Endothelial cell of umbilical vein (primary cell): ENCODE data around the gene SH3TC1. TPM values are rescaled to one million over a fixed set of nuclear protein-coding genes. Genes with fewer than 3 reads are reported as not detected.

Experiments used
- BruUV-seq: library from RNA; stranded (reverse); fragments of 400-500 nt; replicated peaks from 2 replicates; lab custom pipeline; 2021; lab: Mats Ljungman, UMichigan
- CTCF ChIA-PET: fragments of 300-600, 350-600 bp; sonication (Branson Sonifier 250); formaldehyde crosslinking; loops from one replicate; lab custom pipeline; 2021; ENCODE audit warnings: antibody characterized with exemption, inconsistent platforms; lab: Charles Lee
- POLR2A ChIA-PET: fragments of 300-600, 350-600 bp; sonication (Branson Sonifier 250); formaldehyde crosslinking; loops from one replicate; lab custom pipeline; 2021; ENCODE audit warnings: antibody characterized with exemption, inconsistent platforms; lab: Charles Lee
- DNase-seq: peaks from one replicate; pipeline ENCODE4 v3.0.0-alpha.2; 2011; ENCODE audit warnings: low read depth, low spot score
- FAIRE-seq: peaks from 2 replicates; lab custom pipeline; 2011; peaks lifted over from hg19 to GRCh38; lab: Jason Lieb, UNC
- H2AFZ ChIP-seq: 2 replicates; pipeline ENCODE4 v1.6.0; 2012; ENCODE audit warnings: low read depth, low read length, control low read depth, inconsistent platforms
- H3K27ac ChIP-seq: 2 replicates; pipeline ENCODE4 v1.5.1; 2011; ENCODE audit warnings: low read depth, mild to moderate bottlenecking, control low read depth, low read length, moderate library complexity; ENCODE audit not compliant: insufficient read depth
- H3K27me3 ChIP-seq, 2 experiments: 2 replicates each; pipeline versions ENCODE4 v1.6.0 to v1.6.1; 2011; ENCODE audit warnings: low read length in 2 of 2, mixed read lengths in 1 of 2; ENCODE audit not compliant: control insufficient read depth in 2 of 2, insufficient read depth in 2 of 2
- H3K36me3 ChIP-seq, 2 experiments: 2 replicates in 1 of 2; 3 replicates in 1 of 2; pipeline ENCODE4 v1.5.1; 2011; ENCODE audit warnings: low read length in 2 of 2, mild to moderate bottlenecking in 1 of 2, moderate library complexity in 1 of 2; ENCODE audit not compliant: control insufficient read depth in 2 of 2, insufficient read depth in 2 of 2; ENCODE audit errors: extremely low read depth in 1 of 2
- H3K4me1 ChIP-seq: 3 replicates; pipeline ENCODE4 v1.5.1; 2011; ENCODE audit warnings: mild to moderate bottlenecking, low read length; ENCODE audit not compliant: control insufficient read depth, insufficient read depth; ENCODE audit errors: extremely low read depth
- H3K4me2 ChIP-seq: 2 replicates; pipeline ENCODE4 v1.6.1; 2011; ENCODE audit warnings: low read length, control low read depth, mixed read lengths; ENCODE audit not compliant: insufficient read depth
- H3K4me3 ChIP-seq, 3 experiments: fragments of 200-600 bp in 1 of 3; sonication (generic), shearing (Covaris generic) in 1 of 3; replicated peaks in 1 of 3; 2 replicates each; pipeline ENCODE4 v1.5.1; 2011 to 2016; ENCODE audit warnings: control low read depth in 3 of 3, low read length in 3 of 3, mild to moderate bottlenecking in 2 of 3, inconsistent platforms in 1 of 3, low read depth in 1 of 3, moderate library complexity in 1 of 3; ENCODE audit not compliant: insufficient read depth in 1 of 3
- H3K79me2 ChIP-seq: 2 replicates; pipeline ENCODE4 v1.6.0; 2012; ENCODE audit warnings: low read length, inconsistent platforms; ENCODE audit not compliant: control insufficient read depth, insufficient read depth
- H3K9ac ChIP-seq: replicated peaks from 2 replicates; pipeline ENCODE3; 2011; ENCODE audit warnings: low read length, control low read depth; ENCODE audit not compliant: insufficient read depth; ENCODE audit errors: extremely low read depth
- H3K9me1 ChIP-seq: replicated peaks from 3 replicates; pipeline ENCODE4 v1.6.0; 2011; ENCODE audit warnings: mild to moderate bottlenecking, low read length; ENCODE audit not compliant: control insufficient read depth, insufficient read depth; ENCODE audit errors: extremely low read depth
- H3K9me3 ChIP-seq: replicated peaks from 2 replicates; pipeline ENCODE4 v1.5.1; 2012; ENCODE audit warnings: low read length, inconsistent platforms; ENCODE audit not compliant: control insufficient read depth, insufficient read depth
- H4K20me1 ChIP-seq: replicated peaks from 2 replicates; pipeline ENCODE3; 2011; ENCODE audit warnings: mild to moderate bottlenecking, low read length; ENCODE audit not compliant: control insufficient read depth, insufficient read depth; ENCODE audit errors: extremely low read depth
- CTCF ChIP-seq, 2 donors: IDR thresholded peaks; 1 replicate in 1 of 2; 2 replicates in 1 of 2; pipeline ENCODE4 v1.5.1; 2011; ENCODE audit warnings: low read length in 2 of 2, mild to moderate bottlenecking in 2 of 2, moderate library complexity in 2 of 2, control low read depth in 1 of 2, inconsistent platforms in 1 of 2, low read depth in 1 of 2; ENCODE audit not compliant: insufficient read depth in 1 of 2; ENCODE audit errors: extremely low read depth in 1 of 2
- FOS ChIP-seq: IDR thresholded peaks from 2 replicates; pipeline ENCODE4 v1.6.1; 2011; ENCODE audit warnings: mild to moderate bottlenecking, low read length, moderate library complexity, borderline replicate concordance; ENCODE audit not compliant: insufficient read depth
- GATA2 ChIP-seq: IDR thresholded peaks from 2 replicates; pipeline ENCODE4 v1.7.0; 2011; ENCODE audit warnings: low read depth, mild to moderate bottlenecking, moderate library complexity, mixed read lengths, low read length; ENCODE audit not compliant: insufficient read length, insufficient read depth
- MYC ChIP-seq: IDR thresholded peaks from one replicate; pipeline ENCODE4 v1.6.1; 2011; ENCODE audit warnings: mild to moderate bottlenecking, low read depth, low read length
- POLR2A ChIP-seq: IDR thresholded peaks from 2 replicates; pipeline ENCODE4 v1.6.1; 2012; ENCODE audit warnings: low read depth, mild to moderate bottlenecking, control low read depth, low read length
- dilution Hi-C: fragments of 300-500 bp; cut with MboI; formaldehyde crosslinking; loops from one replicate; pipeline ENCODE4 v1.15.0; 2019; ENCODE audit warnings: low sequenced_read_pairs; ENCODE audit not compliant: extremely low pct_ligation_motif_present
- intact Hi-C: fragments of 100-400 bp; cut with micrococcal nuclease; formaldehyde crosslinking; loops from one replicate; pipeline ENCODE4 v1.10.0; 2022
- polyA plus RNA-seq, 4 experiments: library from polyadenylated mRNA; depleted of rRNA in 3 of 4; stranded (reverse) in 3 of 4; unstranded in 1 of 4; fragments of >200 nt; gene quantifications; 2 replicates each; pipeline versions ENCODE4 v1.2.1 to v1.2.3, GENCODE V29; 2011 to 2012; ENCODE audit warnings: missing spikeins in 1 of 4
- total RNA-seq: library from RNA; stranded (reverse); gene quantifications from 2 replicates; pipeline ENCODE4 v1.2.3, GENCODE V29; 2021

SH3TC1 gene
- total and polyA plus RNA-seq, 2 donors (not counting 3 experiments of a cell fraction or from before 2014, with no cell fraction given) = 96.5 to 192 TPM

- TF ChIP-seq GATA2 (no peak), POLR2A (no peak), MYC (no peak), CTCF (IDR thresholded peaks at IDR 0.05; ENCODE audit: extremely low read depth in 1 of 2, insufficient read depth in 1 of 2, low read depth in 1 of 2, low read length in 2 of 2) (no peak), FOS (no peak)
- DNase-seq (no peak), FAIRE-seq (no peak)
- Histone ChIP-seq H3K9ac (no peak overlapping the region), H3K9me3 (no peaks in the 10 kb centered on the region), H3K4me2 (no peak overlapping the region), H2AFZ (no peak overlapping the region), H4K20me1 (no peaks in the 10 kb centered on the region), H3K9me1 (no peaks in the 10 kb centered on the region), H3K27ac (no peak overlapping the region), H3K36me3 (no peaks in the 10 kb centered on the region), H3K79me2 (no peaks in the 10 kb centered on the region), H3K4me3 (no peak overlapping the region), H3K27me3 (no peaks in the 10 kb centered on the region), H3K4me1 (peaks cover 5% of the 10 kb centered on the region)
- ChIA-PET POLR2A (no interaction called here), CTCF (interaction anchor here (6.4 kb wide), 1 partner anchor 139 kb away, joined by 242 read pairs; no protein-coding TSS in a partner anchor)
- no TSS peak for BruUV-seq
- dilution Hi-C loops = no loop called here
- intact Hi-C loops = loop anchor here (10.0 kb wide), 1 partner anchor 331 kb away; the partner anchor contains the start of gene CPZ
Observed at GRCh38 chr4:8264106-8264505, 65.0 kb downstream of the SH3TC1 start.
